ENCODE results near the gene SPEM2.

SPEM2 gene

GRCh38 chr17:7445619-7445968, 20.2 kb downstream of the SPEM2 start:
- Histone ChIP-seq H2AFZ (ENCODE audit: low read depth, low read length, severe bottlenecking) (no peak overlapping the region), H3K9me2 (replicated peaks; ENCODE audit: insufficient read depth, low read length) (no peaks in the 10 kb centered on the region), H3K27ac (ENCODE audit: low read depth, low read length) (no peak overlapping the region), H3K36me3 (ENCODE audit: low read length) (no peaks in the 10 kb centered on the region), H4K20me1 (ENCODE audit: low read depth, low read length) (no peaks in the 10 kb centered on the region), H3K27me3 (ENCODE audit: low read length) (no peaks in the 10 kb centered on the region), H3K4me2 (ENCODE audit: low read depth, low read length, poor library complexity, severe bottlenecking) (peak overlapping the region; percentile 38), H3K4me3 (ENCODE audit: insufficient read depth, low read length, poor library complexity, severe bottlenecking) (peak overlapping the region; percentile 22), H3F3A (ENCODE audit: insufficient read depth) (no peaks in the 10 kb centered on the region), H3K9ac (ENCODE audit: low read length) (peak overlapping the region; percentile 16; the same call in 1 of the 2 replicates), H3K79me2 (ENCODE audit: insufficient read depth, low read length) (no peaks in the 10 kb centered on the region), H3K9me3 (ENCODE audit: insufficient read depth, low read length) (no peaks in the 10 kb centered on the region)
- TF ChIP-seq CTCF (IDR thresholded peaks at IDR 0.05; ENCODE audit: insufficient read depth, low read length, poor library complexity, severe bottlenecking) (no peak), EZH2phosphoT487 (conservative IDR thresholded peaks at IDR 0.05; ENCODE audit: low read length) (no peak)

GRCh38 chr17:7448461-7448860, 23.0 kb downstream of the SPEM2 start:
- no peaks in the 10 kb centered on the region for H3F3A ChIP-seq (ENCODE audit: insufficient read depth)
- no peaks in the 10 kb centered on the region for H3K79me2 ChIP-seq (ENCODE audit: insufficient read depth, low read length)
- TF ChIP-seq CTCF (IDR thresholded peaks at IDR 0.05; ENCODE audit: insufficient read depth, low read length, poor library complexity, severe bottlenecking) (no peak), EZH2phosphoT487 (conservative IDR thresholded peaks at IDR 0.05; ENCODE audit: low read length) (no peak)
- no peak overlapping the region for H3K9ac ChIP-seq (ENCODE audit: low read length)
- no peaks in the 10 kb centered on the region for H3K36me3 ChIP-seq (ENCODE audit: low read length)
- no peak overlapping the region for H2AFZ ChIP-seq (ENCODE audit: low read depth, low read length, severe bottlenecking)
- no peaks in the 10 kb centered on the region for H3K9me3 ChIP-seq (ENCODE audit: insufficient read depth, low read length)
- H3K27ac ChIP-seq (ENCODE audit: low read depth, low read length) = no peak overlapping the region
- H3K4me2 ChIP-seq (ENCODE audit: low read depth, low read length, poor library complexity, severe bottlenecking) = no peak overlapping the region
- no peaks in the 10 kb centered on the region for H3K9me2 ChIP-seq (replicated peaks; ENCODE audit: insufficient read depth, low read length)
- H3K27me3 ChIP-seq (ENCODE audit: low read length) = no peaks in the 10 kb centered on the region
- no peak overlapping the region for H3K4me3 ChIP-seq (ENCODE audit: insufficient read depth, low read length, poor library complexity, severe bottlenecking)
- H4K20me1 ChIP-seq (ENCODE audit: low read depth, low read length) = no peaks in the 10 kb centered on the region

- H3K36me3 ChIP-seq (ENCODE audit: low read length) = no peaks in the 10 kb centered on the region
- H3K9me2 ChIP-seq (replicated peaks; ENCODE audit: insufficient read depth, low read length) = no peaks in the 10 kb centered on the region
- no peak overlapping the region for H3K9ac ChIP-seq (ENCODE audit: low read length)
- H3K79me2 ChIP-seq (ENCODE audit: insufficient read depth, low read length) = no peaks in the 10 kb centered on the region
- TF ChIP-seq EZH2phosphoT487 (conservative IDR thresholded peaks at IDR 0.05; ENCODE audit: low read length) = no peak
- TF ChIP-seq CTCF (IDR thresholded peaks at IDR 0.05; ENCODE audit: insufficient read depth, low read length, poor library complexity, severe bottlenecking) = no peak
- no peaks in the 10 kb centered on the region for H3K9me3 ChIP-seq (ENCODE audit: insufficient read depth, low read length)
- no peak overlapping the region for H3K4me2 ChIP-seq (ENCODE audit: low read depth, low read length, poor library complexity, severe bottlenecking)
- H4K20me1 ChIP-seq (ENCODE audit: low read depth, low read length) = no peaks in the 10 kb centered on the region
- H3K27ac ChIP-seq (ENCODE audit: low read depth, low read length) = no peak overlapping the region
- H3K4me3 ChIP-seq (ENCODE audit: insufficient read depth, low read length, poor library complexity, severe bottlenecking) = no peak overlapping the region
- H2AFZ ChIP-seq (ENCODE audit: low read depth, low read length, severe bottlenecking) = no peak overlapping the region
- 0 out of 2 replicates have a peak, but pooled peaks cover 2% of the 10 kb centered on the region for H3F3A ChIP-seq (ENCODE audit: insufficient read depth)
- no peaks in the 10 kb centered on the region for H3K27me3 ChIP-seq (ENCODE audit: low read length)
Measured at GRCh38 chr17:7459961-7460545, 34.6 kb downstream of the SPEM2 start.

Data from SU-DHL-6 (cell line).